H1 (cell line): ENCODE data around the gene EXOC1L. TPM values are rescaled to one million over a fixed set of nuclear protein-coding genes. Genes with fewer than 3 reads are reported as not detected.

Experiments used
- CTCF ChIA-PET: fragments of 300-600 bp; sonication (Branson Sonifier 250); formaldehyde crosslinking; loops from one replicate; lab custom pipeline; 2021; ENCODE audit not compliant: partially characterized antibody; lab: Charles Lee
- POLR2A ChIA-PET: fragments of 300-600 bp; sonication (Branson Sonifier 250); formaldehyde crosslinking; loops from one replicate; lab custom pipeline; 2021; ENCODE audit warnings: inconsistent platforms; ENCODE audit not compliant: partially characterized antibody; lab: Charles Lee
- DNase-seq, 2 experiments: peaks; one replicate each; pipeline versions ENCODE4 v3.0.0 to v3.0.0-alpha.2; 2010 to 2022; ENCODE audit warnings: low spot score in 2 of 2, low read depth in 1 of 2, mixed read lengths in 1 of 2
- FAIRE-seq: peaks from 2 replicates; lab custom pipeline; 2011; peaks lifted over from hg19 to GRCh38; lab: Jason Lieb, UNC
- H2AFZ ChIP-seq: 2 replicates; pipeline ENCODE4 v1.8.1; 2012; ENCODE audit warnings: low read length, inconsistent platforms
- H2AK5ac ChIP-seq: 2 replicates; pipeline ENCODE4 v1.6.1; 2013; ENCODE audit warnings: low read depth, low read length
- H2BK120ac ChIP-seq: replicated peaks from 2 replicates; pipeline ENCODE3; 2013; ENCODE audit warnings: low read depth, low read length, inconsistent platforms
- H2BK12ac ChIP-seq: 2 replicates; pipeline ENCODE4 v1.6.1; 2013; ENCODE audit warnings: low read depth, low read length
- H2BK15ac ChIP-seq: 2 replicates; pipeline ENCODE4 v1.6.1; 2013; ENCODE audit warnings: low read length
- H2BK20ac ChIP-seq: 2 replicates; pipeline ENCODE4 v1.6.1; 2013; ENCODE audit warnings: low read length
- H2BK5ac ChIP-seq: 2 replicates; pipeline ENCODE4 v1.6.1; 2013; ENCODE audit warnings: low read depth, low read length
- H3K14ac ChIP-seq: 2 replicates; pipeline ENCODE4 v1.6.1; 2013; ENCODE audit warnings: inconsistent platforms; ENCODE audit not compliant: insufficient read length
- H3K18ac ChIP-seq: 2 replicates; pipeline ENCODE4 v1.6.1; 2013; ENCODE audit warnings: low read length; ENCODE audit errors: extremely low read depth
- H3K23ac ChIP-seq: 2 replicates; pipeline ENCODE4 v1.6.1; 2013; ENCODE audit warnings: inconsistent platforms; ENCODE audit not compliant: insufficient read length
- H3K23me2 ChIP-seq: 2 replicates; pipeline ENCODE4 v1.6.1; 2013; ENCODE audit warnings: low read depth, low read length
- H3K27ac ChIP-seq: 2 replicates; pipeline ENCODE4 v1.6.1; 2011; ENCODE audit warnings: low read depth, low read length, inconsistent platforms
- H3K27me3 ChIP-seq, 4 experiments: replicated peaks in 1 of 4; 1 replicate in 1 of 4; 2 replicates in 3 of 4; pipeline versions ENCODE4 v1.6.1 to v1.8.1; 2011 to 2013; ENCODE audit warnings: low read length in 3 of 4, mild to moderate bottlenecking in 3 of 4, inconsistent platforms in 2 of 4, mixed read lengths in 2 of 4, moderate library complexity in 1 of 4; ENCODE audit not compliant: control insufficient read depth in 3 of 4, insufficient read depth in 3 of 4; ENCODE audit errors: extremely low read depth in 1 of 4
- H3K36me3 ChIP-seq, 4 experiments: 2 replicates each; pipeline versions ENCODE4 v1.6.1 to v1.8.1; 2011 to 2013; ENCODE audit warnings: mild to moderate bottlenecking in 4 of 4, low read length in 3 of 4, moderate library complexity in 2 of 4, control low read depth in 1 of 4, inconsistent platforms in 1 of 4; ENCODE audit not compliant: insufficient read depth in 4 of 4, control insufficient read depth in 2 of 4
- H3K4ac ChIP-seq: replicated peaks from 2 replicates; pipeline ENCODE3; 2013; ENCODE audit warnings: low read length, low read depth, mixed read lengths, inconsistent platforms; ENCODE audit not compliant: insufficient read length
- H3K4me1 ChIP-seq, 4 experiments: replicated peaks in 1 of 4; 1 replicate in 1 of 4; 2 replicates in 3 of 4; pipeline versions ENCODE4 v1.6.1 to v1.8.1; 2011 to 2013; ENCODE audit warnings: low read length in 3 of 4, inconsistent platforms in 2 of 4, mixed read lengths in 1 of 4; ENCODE audit not compliant: insufficient read depth in 4 of 4, control insufficient read depth in 3 of 4
- H3K4me2 ChIP-seq, 2 experiments: 2 replicates each; pipeline versions ENCODE4 v1.6.1 to v1.8.1; 2011 to 2013; ENCODE audit warnings: low read depth in 2 of 2, low read length in 2 of 2, control low read depth in 1 of 2, inconsistent platforms in 1 of 2, mild to moderate bottlenecking in 1 of 2; ENCODE audit not compliant: insufficient read depth in 1 of 2
- H3K4me3 ChIP-seq, 4 experiments: fragments of 200-600, 300-600 bp in 1 of 4; sonication (generic), shearing (Covaris generic), sonication (Bioruptor Twin) in 1 of 4; 2 replicates each; pipeline versions ENCODE4 v1.5.1 to v1.8.1; 2011 to 2016; ENCODE audit warnings: low read length in 4 of 4, low read depth in 3 of 4, control low read depth in 2 of 4, inconsistent platforms in 2 of 4, mild to moderate bottlenecking in 2 of 4, mixed read lengths in 1 of 4, moderate library complexity in 1 of 4; ENCODE audit not compliant: insufficient read depth in 2 of 4; ENCODE audit errors: extremely low read depth in 1 of 4
- H3K56ac ChIP-seq: replicated peaks from 2 replicates; pipeline ENCODE3; 2013; ENCODE audit warnings: low read depth, mild to moderate bottlenecking, mixed read lengths, low read length, inconsistent platforms; ENCODE audit not compliant: insufficient read length
- H3K79me1 ChIP-seq: 2 replicates; pipeline ENCODE4 v1.6.1; 2013; ENCODE audit warnings: low read depth, low read length, control low read depth
- H3K79me2 ChIP-seq, 2 experiments: 2 replicates each; pipeline versions ENCODE4 v1.6.1 to v1.8.1; 2012 to 2013; ENCODE audit warnings: low read length in 2 of 2, mild to moderate bottlenecking in 2 of 2, inconsistent platforms in 1 of 2; ENCODE audit not compliant: insufficient read depth in 2 of 2, control insufficient read depth in 1 of 2
- H3K9ac ChIP-seq, 4 experiments: replicated peaks in 1 of 4; 1 replicate in 1 of 4; 2 replicates in 3 of 4; pipeline versions ENCODE4 v1.6.1 to v1.8.1; 2011 to 2013; ENCODE audit warnings: low read depth in 3 of 4, low read length in 3 of 4, control low read depth in 2 of 4, mild to moderate bottlenecking in 2 of 4, moderate library complexity in 2 of 4, inconsistent platforms in 1 of 4; ENCODE audit errors: extremely low read depth in 1 of 4
- H3K9me3 ChIP-seq, 2 experiments: 2 replicates each; pipeline versions ENCODE4 v1.6.1 to v1.8.1; 2012 to 2013; ENCODE audit warnings: mild to moderate bottlenecking in 2 of 2, moderate library complexity in 2 of 2, control low read depth in 1 of 2, inconsistent platforms in 1 of 2, low read depth in 1 of 2, low read length in 1 of 2, mixed read lengths in 1 of 2; ENCODE audit not compliant: insufficient read depth in 2 of 2
- H4K20me1 ChIP-seq, 2 experiments: replicated peaks in 1 of 2; 2 replicates each; pipeline versions ENCODE3 to v1.8.1; 2011 to 2013; ENCODE audit warnings: inconsistent platforms in 2 of 2, low read length in 2 of 2, mild to moderate bottlenecking in 1 of 2; ENCODE audit not compliant: insufficient read depth in 2 of 2, control insufficient read depth in 1 of 2
- H4K5ac ChIP-seq: 2 replicates; pipeline ENCODE4 v1.6.1; 2013; ENCODE audit warnings: low read length, low read depth, mixed read lengths, inconsistent platforms; ENCODE audit not compliant: insufficient read length
- H4K8ac ChIP-seq: 2 replicates; pipeline ENCODE4 v1.8.0; 2013; ENCODE audit warnings: mild to moderate bottlenecking, moderate library complexity, low read length, inconsistent platforms; ENCODE audit not compliant: insufficient read depth; ENCODE audit errors: extremely low read depth
- H4K91ac ChIP-seq: replicated peaks from 2 replicates; pipeline ENCODE3; 2013; ENCODE audit warnings: low read length, mixed read lengths, inconsistent platforms; ENCODE audit not compliant: insufficient read length
- CBX5 ChIP-seq: fragments of 300-800, 300-1000 bp; sonication (generic); IDR thresholded peaks from 2 replicates; pipeline ENCODE4 v1.7.1; 2016; ENCODE audit warnings: antibody characterized with exemption, low read length, low read depth
- CEBPB ChIP-seq: IDR thresholded peaks from 2 replicates; pipeline ENCODE4 v1.6.1; 2012; ENCODE audit warnings: low read depth, low read length
- EZH2 ChIP-seq: fragments of 200-600 bp; sonication (generic); IDR thresholded peaks from 2 replicates; pipeline ENCODE4 v1.7.1; 2012; ENCODE audit warnings: low read depth, mild to moderate bottlenecking, moderate library complexity, low read length, inconsistent platforms; ENCODE audit not compliant: severe bottlenecking
- JUN ChIP-seq: IDR thresholded peaks from 2 replicates; pipeline ENCODE4 v1.6.1; 2011; ENCODE audit warnings: low read depth, mild to moderate bottlenecking, improper control_type of control experiment, low read length
- KDM4A ChIP-seq: IDR thresholded peaks from one replicate; pipeline ENCODE4 v1.7.1; 2012; ENCODE audit warnings: low read depth, mild to moderate bottlenecking, moderate library complexity, low read length, inconsistent platforms; ENCODE audit not compliant: severe bottlenecking
- NRF1 ChIP-seq: IDR thresholded peaks from 2 replicates; pipeline ENCODE4 v1.6.1; 2011; ENCODE audit warnings: mild to moderate bottlenecking, low read depth, low read length, improper control_type of control experiment
- SAP30 ChIP-seq: fragments of 300-600 bp; sonication (generic); IDR thresholded peaks from 2 replicates; pipeline ENCODE4 v1.7.1; 2012; ENCODE audit warnings: low read length, moderate library complexity, mild to moderate bottlenecking, inconsistent platforms; ENCODE audit not compliant: insufficient read depth, insufficient replicate concordance
- SP4 ChIP-seq: IDR thresholded peaks from 2 replicates; pipeline ENCODE4 v1.6.1; 2012; ENCODE audit warnings: low read length, inconsistent platforms
- SUZ12 ChIP-seq: fragments of 200-600 bp; sonication (generic); IDR thresholded peaks from 2 replicates; pipeline ENCODE4 v1.6.1; 2012; ENCODE audit warnings: mild to moderate bottlenecking, inconsistent platforms, low read length, moderate library complexity, mixed read lengths
- TEAD4 ChIP-seq: IDR thresholded peaks from 2 replicates; pipeline ENCODE4 v1.6.1; 2012; ENCODE audit warnings: low read depth, low read length, inconsistent platforms, mixed read lengths
- YY1 ChIP-seq: IDR thresholded peaks from 2 replicates; pipeline ENCODE4 v1.6.1; 2011; ENCODE audit warnings: low read depth, mild to moderate bottlenecking, low read length
- WGBS, 2 experiments: shearing (Covaris generic) in 1 of 2; methylation state at CpG; one replicate each; pipeline versions ENCODE4 v1.1.6 to v1.1.7; 2013 to 2015; ENCODE audit warnings: low lambda C conversion rate in 2 of 2, mixed read lengths in 2 of 2, inconsistent platforms in 1 of 2, low coverage in 1 of 2, missing lambda C conversion rate in 1 of 2; ENCODE audit not compliant: insufficient replicate concordance in 2 of 2, insufficient coverage in 1 of 2, insufficient read length in 1 of 2; ENCODE audit errors: extremely low coverage in 1 of 2, missing lambda C conversion rate in 1 of 2; 5-methylcytosine and 5-hydroxymethylcytosine counted together
- polyA plus RNA-seq, 7 experiments: library from polyadenylated mRNA; depleted of rRNA in 3 of 7; stranded (reverse) in 5 of 7; unstranded in 2 of 7; fragments of >200 nt in 5 of 7; fragments of 200-250 nt in 2 of 7; gene quantifications; 1 replicate in 5 of 7; 2 replicates in 1 of 7; 4 replicates in 1 of 7; pipeline versions ENCODE4 v1.2.1 to v1.2.3, GENCODE V29; 2011 to 2013; ENCODE audit warnings: missing spikeins in 2 of 7, mixed read lengths in 2 of 7
- total RNA-seq: library from RNA; stranded (reverse); fragmentation: NEBNext Ultra II Directional; extraction: Animal tissue kit (Norgen Biotek cat#: 25700); gene quantifications from 2 replicates; pipeline ENCODE4 v1.2.1, GENCODE V29; 2021
- TF ChIP-seq, protein P1 (sequence below): IDR thresholded peaks from 2 replicates; pipeline ENCODE4 v1.6.1; 2012; ENCODE audit warnings: inconsistent platforms
- TF ChIP-seq, protein P2 (sequence below): IDR thresholded peaks from 2 replicates; pipeline ENCODE4 v1.6.1; 2011; ENCODE audit warnings: low read depth, mild to moderate bottlenecking, low read length; ENCODE audit not compliant: insufficient read depth

EXOC1L gene
- total and polyA plus RNA-seq, 2 of the 8 experiments (the other 6 are each of a cell fraction or from before 2014, with no cell fraction given): 0.08 TPM; not detected in 1

DNA sequence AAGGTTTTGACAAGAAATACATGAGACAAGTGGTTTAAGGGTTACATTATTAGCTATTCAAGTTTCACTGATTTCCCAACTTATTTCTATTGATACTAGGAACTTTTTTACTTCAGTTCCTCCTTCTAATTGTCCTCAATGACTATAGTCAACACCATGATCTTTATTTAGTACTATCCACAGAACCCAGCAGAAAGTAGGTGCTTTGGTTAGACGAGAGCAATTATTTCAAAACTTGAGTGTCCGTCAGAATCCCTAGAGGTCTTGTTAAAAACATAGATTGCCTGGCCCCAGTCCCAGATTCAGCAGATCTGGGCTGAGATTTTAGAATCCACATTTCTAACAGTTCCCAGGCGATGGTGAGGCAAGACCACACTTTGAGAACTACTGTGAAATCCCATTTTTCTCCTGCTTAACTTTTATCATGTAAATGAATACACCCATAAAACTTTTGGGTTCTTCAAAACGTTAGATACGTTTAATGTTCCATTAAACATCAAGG, 51.8 kb downstream of the EXOC1L start:
- no peaks in the 10 kb centered on the region for H3K9me3 ChIP-seq
- no peak overlapping the region for H3K27ac ChIP-seq
- FAIRE-seq: no peak
- no peak overlapping the region for H3K23ac ChIP-seq
- H2AFZ ChIP-seq: no peak overlapping the region
- no peak overlapping the region for H2BK15ac ChIP-seq
- H3K4ac ChIP-seq: no peak overlapping the region
- H3K56ac ChIP-seq: no peak overlapping the region
- no peak overlapping the region for H3K18ac ChIP-seq
- no peak overlapping the region for H2BK20ac ChIP-seq
- H4K5ac ChIP-seq: no peak overlapping the region
- no peaks in the 10 kb centered on the region for H3K79me2 ChIP-seq
- H3K4me3 ChIP-seq: no peak overlapping the region
- CTCF ChIA-PET: interaction anchor here (1.1 kb wide), 1 partner anchor 17 kb away, joined by 3 read pairs; no protein-coding TSS in a partner anchor
- WGBS, 2 experiments: 96% methylated on average over 5 of the region's 5 CpGs; no CpG with 5 or more reads in 1 of the 2 experiments
- no peaks in the 10 kb centered on the region; the same call in 1 of the 2 replicates for H3K23me2 ChIP-seq
- no peaks in the 10 kb centered on the region for H3K27me3 ChIP-seq
- no peaks in the 10 kb centered on the region for H4K20me1 ChIP-seq
- H3K4me1 ChIP-seq: no peaks in the 10 kb centered on the region
- no peak overlapping the region for H2AK5ac ChIP-seq
- H2BK5ac ChIP-seq: no peak overlapping the region
- POLR2A ChIA-PET: no interaction called here
- DNase-seq: no peak
- H4K8ac ChIP-seq: no peak overlapping the region
- H3K79me1 ChIP-seq: no peaks in the 10 kb centered on the region
- H3K14ac ChIP-seq: no peak overlapping the region
- H2BK12ac ChIP-seq: no peak overlapping the region
- peaks cover 3 to 33% (median 7%) of the 10 kb centered on the region in 4 experiments; a peak in 5 of 8 replicates for H3K36me3 ChIP-seq
- H3K4me2 ChIP-seq: no peak overlapping the region
- no peak overlapping the region for H3K9ac ChIP-seq
- H2BK120ac ChIP-seq: no peak overlapping the region
- H4K91ac ChIP-seq: no peak overlapping the region
- TF ChIP-seq YY1: no peak
- TF ChIP-seq JUN: no peak
- TF ChIP-seq, protein P1, sequence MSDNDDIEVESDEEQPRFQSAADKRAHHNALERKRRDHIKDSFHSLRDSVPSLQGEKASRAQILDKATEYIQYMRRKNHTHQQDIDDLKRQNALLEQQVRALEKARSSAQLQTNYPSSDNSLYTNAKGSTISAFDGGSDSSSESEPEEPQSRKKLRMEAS: no peak
- TF ChIP-seq, protein P2, sequence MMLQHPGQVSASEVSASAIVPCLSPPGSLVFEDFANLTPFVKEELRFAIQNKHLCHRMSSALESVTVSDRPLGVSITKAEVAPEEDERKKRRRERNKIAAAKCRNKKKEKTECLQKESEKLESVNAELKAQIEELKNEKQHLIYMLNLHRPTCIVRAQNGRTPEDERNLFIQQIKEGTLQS: no peak
- no peak for TF ChIP-seq CEBPB
- TF ChIP-seq SUZ12: no peak
- TF ChIP-seq SP4: no peak
- no peak for TF ChIP-seq CBX5
- TF ChIP-seq KDM4A: no peak
- no peak for TF ChIP-seq TEAD4
- TF ChIP-seq EZH2: no peak
- TF ChIP-seq SAP30: no peak
- TF ChIP-seq NRF1: no peak
